SK-MEL-5 (cell line): ENCODE results near the gene EFCAB6. TPM values are rescaled to one million over a fixed set of nuclear protein-coding genes. Genes with fewer than 3 reads are reported as not detected.

Experiments
- DNase-seq: peaks from one replicate; pipeline ENCODE4 v3.0.0-alpha.2; 2016; ENCODE audit warnings: low read depth, low spot score
- in situ Hi-C: cut with HindIII; loops from 2 replicates; pipeline ENCODE4 v1.10.0; 2016; ENCODE audit warnings: low sequenced_read_pairs, high pct_unique_total_duplicates, low pct_unique_long_range_greater_than_20kb
- polyA plus RNA-seq, 2 experiments: library from polyadenylated mRNA; depleted of rRNA; stranded (reverse); fragments of >200 nt; gene quantifications; 2 replicates each; pipeline ENCODE4 v1.2.3, GENCODE V29; 2015
- total RNA-seq: library from RNA; depleted of rRNA; stranded (reverse); fragments of >200 nt; shearing (Covaris generic); gene quantifications from 2 replicates; pipeline ENCODE4 v1.2.3, GENCODE V29; 2014; rRNA removed

The EFCAB6 gene, protein sequence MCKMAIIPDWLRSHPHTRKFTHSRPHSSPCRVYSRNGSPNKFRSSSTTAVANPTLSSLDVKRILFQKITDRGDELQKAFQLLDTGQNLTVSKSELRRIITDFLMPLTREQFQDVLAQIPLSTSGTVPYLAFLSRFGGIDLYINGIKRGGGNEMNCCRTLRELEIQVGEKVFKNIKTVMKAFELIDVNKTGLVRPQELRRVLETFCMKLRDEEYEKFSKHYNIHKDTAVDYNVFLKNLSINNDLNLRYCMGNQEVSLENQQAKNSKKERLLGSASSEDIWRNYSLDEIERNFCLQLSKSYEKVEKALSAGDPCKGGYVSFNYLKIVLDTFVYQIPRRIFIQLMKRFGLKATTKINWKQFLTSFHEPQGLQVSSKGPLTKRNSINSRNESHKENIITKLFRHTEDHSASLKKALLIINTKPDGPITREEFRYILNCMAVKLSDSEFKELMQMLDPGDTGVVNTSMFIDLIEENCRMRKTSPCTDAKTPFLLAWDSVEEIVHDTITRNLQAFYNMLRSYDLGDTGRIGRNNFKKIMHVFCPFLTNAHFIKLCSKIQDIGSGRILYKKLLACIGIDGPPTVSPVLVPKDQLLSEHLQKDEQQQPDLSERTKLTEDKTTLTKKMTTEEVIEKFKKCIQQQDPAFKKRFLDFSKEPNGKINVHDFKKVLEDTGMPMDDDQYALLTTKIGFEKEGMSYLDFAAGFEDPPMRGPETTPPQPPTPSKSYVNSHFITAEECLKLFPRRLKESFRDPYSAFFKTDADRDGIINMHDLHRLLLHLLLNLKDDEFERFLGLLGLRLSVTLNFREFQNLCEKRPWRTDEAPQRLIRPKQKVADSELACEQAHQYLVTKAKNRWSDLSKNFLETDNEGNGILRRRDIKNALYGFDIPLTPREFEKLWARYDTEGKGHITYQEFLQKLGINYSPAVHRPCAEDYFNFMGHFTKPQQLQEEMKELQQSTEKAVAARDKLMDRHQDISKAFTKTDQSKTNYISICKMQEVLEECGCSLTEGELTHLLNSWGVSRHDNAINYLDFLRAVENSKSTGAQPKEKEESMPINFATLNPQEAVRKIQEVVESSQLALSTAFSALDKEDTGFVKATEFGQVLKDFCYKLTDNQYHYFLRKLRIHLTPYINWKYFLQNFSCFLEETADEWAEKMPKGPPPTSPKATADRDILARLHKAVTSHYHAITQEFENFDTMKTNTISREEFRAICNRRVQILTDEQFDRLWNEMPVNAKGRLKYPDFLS (N-terminal part only)
- 0.29 and 0.55 TPM in 2 replicates for total RNA-seq
- polyA plus RNA-seq (2015; cell fraction: cytosol; rRNA removed): 0.23 and 1.3 TPM in 2 replicates
- 1.3 TPM in 1 of 2 replicates, not detected in the other for polyA plus RNA-seq (2015; cell fraction: nucleus; rRNA removed)

DNA sequence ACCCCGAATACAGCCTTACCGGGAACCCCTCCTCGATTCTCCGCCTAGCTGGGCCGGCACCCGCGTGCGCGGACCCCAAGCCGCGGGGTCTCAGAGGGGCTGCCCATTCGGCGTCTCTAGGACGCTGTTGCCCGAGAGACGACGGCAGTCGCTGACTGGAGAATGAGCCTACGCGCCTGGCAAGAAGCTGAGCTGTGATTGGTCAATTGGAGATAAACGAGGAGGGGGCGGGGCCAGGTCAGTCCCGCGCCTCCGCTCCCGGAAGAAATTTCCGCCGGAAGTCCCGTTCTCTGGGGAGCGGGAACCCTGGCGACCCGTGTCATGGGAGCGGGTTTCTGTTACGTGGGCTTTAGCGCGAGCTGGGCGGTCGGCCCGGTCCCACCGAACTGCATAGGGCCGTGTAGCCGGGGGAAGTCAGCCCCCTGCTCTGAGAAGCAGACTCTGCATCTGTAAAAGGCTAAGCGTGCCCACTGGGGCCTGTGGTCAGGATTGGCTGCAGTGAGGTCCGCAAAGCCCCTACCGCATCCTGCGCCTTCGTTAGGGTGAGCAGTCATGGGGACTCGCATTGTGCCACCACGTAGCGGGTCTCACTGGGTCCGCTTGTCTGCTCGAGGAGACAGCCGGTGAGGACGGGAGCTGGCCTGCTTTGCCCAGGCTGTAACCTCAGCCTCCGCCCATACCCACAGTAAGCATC lies at the start of gene EFCAB6:
EFCAB6 (minus strand) TSS at position 157 of the 694 bp plus-strand sequence. CDS start 29,987 bp downstream, outside the sequence.
- DNase-seq: peak; percentile 95
- in situ Hi-C loops: no loop called here

DNA sequence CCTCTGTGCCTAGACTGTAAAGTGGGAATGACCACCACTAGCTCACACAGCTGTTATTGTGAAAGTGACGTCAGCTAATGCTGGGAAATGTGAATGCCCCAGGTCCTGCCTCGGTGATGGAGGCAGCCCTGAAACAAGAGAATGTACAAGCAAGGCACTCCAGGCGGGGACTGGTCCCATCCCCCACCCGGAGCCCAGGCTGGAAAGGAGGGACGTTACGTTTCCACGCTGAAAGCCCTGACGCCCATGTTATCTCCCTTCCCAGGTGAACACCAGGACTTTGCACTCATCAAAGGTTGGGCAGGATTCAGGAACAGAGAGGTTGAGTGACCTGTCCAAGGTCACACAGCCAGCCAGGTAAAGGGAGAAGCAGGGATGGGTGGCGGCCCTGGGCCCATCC lies 49.4 kb upstream of the EFCAB6 start:
- in situ Hi-C loops: no loop called here
- DNase-seq: peak; percentile 23

DNA sequence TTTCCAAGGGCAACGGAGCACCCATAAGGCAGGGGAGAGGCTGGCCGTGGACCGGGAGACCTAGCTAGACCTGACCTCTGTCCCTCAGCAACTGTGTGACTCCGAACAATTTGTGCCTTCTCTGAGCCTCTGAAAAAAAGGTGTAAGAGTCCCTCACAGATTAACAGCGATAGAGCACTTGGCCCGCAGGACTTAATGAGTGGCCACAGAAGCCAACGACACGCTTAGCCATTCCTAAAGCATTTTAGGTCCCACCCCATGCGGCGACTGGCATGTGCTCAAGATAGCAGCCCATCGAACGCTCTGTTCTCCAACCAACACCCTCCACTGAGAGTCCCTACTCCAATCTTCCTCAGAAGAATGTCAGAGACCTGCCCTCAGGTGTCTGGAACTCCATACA lies 48.7 kb upstream of the EFCAB6 start:
- DNase-seq: no peak
- in situ Hi-C loops: no loop called here

DNA sequence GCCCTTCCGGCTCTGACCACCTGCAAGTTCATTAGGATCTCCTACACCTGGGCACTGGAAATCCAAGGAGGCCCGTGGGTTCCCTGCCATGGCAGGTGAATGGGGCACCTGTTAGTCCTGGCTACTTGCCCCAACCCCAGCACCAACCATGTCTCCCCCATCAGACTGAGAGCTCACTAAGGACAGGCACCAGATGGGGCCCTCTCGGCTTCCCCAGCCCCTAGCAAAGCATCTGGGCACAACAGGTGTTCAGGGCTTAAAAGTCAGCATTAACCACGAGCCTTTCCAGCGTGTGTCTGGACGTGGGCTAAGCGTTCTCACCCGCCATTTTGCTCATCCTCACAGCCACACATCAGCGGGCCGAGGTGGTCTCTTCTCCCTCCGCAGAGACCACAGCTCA lies 48.0 kb upstream of the EFCAB6 start:
- in situ Hi-C loops: no loop called here
- no peak for DNase-seq

DNA sequence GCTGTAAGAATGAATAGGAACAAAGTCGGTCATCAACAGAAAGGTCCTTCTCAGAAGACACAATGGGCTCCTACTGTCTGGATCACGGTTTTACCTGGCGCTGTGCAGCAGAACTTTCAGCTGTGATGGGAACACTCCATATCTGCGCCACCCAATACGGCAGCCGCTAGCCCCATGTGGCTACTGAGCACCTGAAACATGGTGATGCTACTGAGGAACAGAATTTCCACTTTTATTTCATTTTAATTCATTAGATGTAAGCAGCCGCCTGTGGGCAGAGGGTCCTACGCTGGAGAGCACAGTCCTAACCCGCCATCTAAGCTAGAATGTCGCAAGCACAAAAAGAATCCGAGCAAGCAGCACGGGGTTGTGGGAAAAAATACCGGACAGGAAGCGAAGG lies 47.5 kb upstream of the EFCAB6 start:
- in situ Hi-C loops: no loop called here

DNA sequence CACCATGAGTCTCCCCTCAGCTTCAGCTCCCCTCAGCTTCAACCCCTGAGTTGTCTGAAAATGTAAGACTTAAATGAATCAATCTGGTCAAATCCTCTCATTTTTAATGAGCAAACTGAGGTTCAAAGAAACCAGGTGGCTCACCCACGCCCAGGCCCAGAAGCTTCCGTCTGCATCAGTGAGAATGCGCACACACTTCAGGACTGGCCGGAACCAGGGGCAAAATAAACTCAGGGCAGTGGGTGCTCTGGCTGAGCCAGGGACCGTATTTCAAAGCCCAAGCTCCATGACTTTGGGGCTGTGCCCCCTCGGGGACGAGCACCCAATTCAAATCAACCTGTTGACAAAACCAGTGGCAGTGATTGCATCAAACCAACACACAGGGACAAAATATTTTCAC lies 47.1 kb upstream of the EFCAB6 start:
- in situ Hi-C loops: no loop called here
- no peak for DNase-seq

More for the DNA sequence above, 47.5 kb upstream of the EFCAB6 start:
- no peak for DNase-seq

DNA sequence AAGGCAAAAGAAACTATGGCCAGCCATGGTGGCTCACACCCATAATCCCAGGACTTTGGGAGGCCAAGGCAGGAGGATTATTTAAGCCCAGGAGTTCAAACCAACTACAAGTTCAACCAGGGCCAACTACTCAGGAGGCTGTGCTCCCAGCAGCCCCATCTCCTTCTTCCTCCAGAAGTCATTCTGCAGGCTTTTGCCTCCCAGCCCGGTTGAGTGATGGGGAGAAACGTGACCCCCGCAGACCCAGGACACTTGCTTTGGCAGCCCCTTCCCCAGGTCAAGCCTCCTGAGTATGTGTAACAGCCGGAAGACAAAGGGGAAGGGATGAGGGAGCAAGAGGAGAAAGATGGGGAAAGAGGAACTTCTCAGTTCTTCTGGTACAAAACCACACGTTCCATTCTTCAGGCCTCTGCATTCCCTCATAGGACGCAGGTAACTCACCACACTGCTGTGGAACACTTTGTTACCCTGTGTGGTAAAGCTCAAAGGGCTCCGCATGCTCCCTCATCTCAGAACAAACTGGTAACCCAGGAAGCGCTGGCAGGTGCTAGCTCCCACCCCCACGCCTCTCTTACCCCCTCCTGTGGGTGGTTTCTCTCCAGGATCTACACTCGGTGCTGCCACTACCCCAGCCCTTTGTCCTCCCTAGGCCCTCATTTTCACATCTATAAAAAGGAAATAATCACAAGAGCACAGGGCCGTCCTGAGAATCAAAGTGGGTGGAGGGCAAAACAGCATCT lies 46.2 kb upstream of the EFCAB6 start:
- in situ Hi-C loops: no loop called here
- DNase-seq: no peak

DNA sequence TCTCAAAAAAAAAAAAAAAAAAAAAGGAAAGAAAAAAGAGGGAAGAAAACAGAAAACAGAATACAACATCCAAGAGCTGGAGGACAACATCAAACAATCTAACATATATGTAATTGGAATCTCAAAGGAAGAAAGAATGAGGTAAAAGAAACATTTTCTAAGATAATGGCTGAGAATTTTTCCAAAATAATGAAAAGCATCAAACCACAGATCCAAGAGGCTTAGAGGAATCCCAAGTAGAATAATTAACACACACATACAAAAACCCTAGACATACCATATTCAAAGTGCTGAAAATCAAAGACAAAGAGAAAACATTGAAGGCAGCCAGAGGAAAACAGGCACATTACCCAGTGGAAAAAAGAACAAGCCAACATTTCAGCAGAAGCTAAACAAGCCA lies 45.3 kb upstream of the EFCAB6 start:
- no peak for DNase-seq
- in situ Hi-C loops: no loop called here

DNA sequence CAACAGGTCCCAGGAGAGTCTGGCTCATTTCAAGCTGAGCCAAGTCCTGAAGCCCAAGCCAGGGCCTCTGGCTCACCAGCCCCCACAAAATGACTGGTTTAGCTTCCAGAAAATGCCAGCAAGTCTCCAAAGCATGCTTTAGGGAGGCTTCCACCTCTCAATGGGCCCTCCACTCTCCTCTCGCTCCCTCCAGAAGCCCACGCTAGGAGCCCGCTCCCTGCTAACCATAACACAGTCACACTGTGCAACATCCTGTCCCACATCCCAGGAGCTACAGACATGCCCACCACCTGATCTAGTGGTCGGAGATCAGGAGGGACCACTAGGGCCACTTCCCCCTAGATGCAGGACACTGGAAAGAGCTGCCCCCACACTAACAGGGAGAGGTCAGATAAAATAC lies 43.3 kb upstream of the EFCAB6 start:
- in situ Hi-C loops: no loop called here

DNA sequence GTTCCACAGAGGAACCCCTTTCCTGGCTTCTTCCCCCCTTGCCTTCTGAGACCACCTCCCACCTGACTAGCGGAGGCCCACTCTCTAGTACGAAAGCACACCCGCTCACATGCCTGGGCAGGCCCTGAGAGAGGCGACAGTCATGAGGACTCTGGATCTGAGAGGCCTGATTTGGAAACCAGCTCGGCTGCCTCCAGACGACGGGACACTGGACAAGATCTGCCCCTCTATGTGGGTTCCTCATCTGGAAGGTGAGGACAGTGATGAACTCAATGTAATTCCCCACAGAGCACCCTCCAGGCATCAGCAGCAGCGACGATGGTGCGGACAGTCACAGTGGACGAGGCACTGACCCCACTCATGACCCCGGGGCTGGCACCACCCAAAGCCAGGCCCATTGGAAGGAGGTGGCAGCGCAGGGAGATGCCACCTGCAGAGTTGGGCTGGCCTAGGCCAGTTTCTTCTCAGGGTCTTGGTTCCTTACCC lies 42.7 kb upstream of the EFCAB6 start:
- no peak for DNase-seq
- in situ Hi-C loops: no loop called here

More for the DNA sequence above, 43.3 kb upstream of the EFCAB6 start:
- no peak for DNase-seq

DNA sequence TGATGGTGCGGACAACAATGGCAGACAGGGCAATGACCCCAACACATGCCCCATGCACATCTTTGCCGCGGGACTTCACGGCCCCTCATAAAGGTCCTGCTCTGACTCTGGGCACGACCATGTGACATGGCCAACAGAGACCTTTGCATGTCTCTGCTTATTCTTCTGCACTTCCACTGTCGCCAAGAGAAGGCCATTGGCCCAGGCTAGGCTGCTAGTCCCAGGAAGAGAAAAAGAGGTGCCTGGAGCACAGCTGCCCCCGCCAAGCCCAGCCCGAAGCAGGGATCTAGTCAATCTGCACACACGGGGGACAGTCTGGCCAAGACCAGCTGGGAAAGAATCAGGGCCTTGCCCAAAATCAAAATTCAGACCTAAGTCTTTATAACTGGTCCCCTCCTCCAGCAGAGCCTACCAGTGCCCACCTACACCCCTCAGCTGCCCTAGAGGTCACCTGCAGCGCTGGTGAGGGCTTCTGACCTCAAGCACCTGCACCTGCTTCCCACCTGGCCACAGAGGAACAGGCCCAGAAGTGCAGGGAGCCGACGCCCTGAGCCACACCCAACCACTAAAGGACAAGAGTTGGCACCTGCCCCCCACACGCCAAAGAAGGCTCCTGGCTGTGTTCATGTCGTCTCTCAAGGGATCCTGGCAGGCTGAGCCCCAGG lies 42.1 kb upstream of the EFCAB6 start:
- in situ Hi-C loops: no loop called here
- no peak for DNase-seq

DNA sequence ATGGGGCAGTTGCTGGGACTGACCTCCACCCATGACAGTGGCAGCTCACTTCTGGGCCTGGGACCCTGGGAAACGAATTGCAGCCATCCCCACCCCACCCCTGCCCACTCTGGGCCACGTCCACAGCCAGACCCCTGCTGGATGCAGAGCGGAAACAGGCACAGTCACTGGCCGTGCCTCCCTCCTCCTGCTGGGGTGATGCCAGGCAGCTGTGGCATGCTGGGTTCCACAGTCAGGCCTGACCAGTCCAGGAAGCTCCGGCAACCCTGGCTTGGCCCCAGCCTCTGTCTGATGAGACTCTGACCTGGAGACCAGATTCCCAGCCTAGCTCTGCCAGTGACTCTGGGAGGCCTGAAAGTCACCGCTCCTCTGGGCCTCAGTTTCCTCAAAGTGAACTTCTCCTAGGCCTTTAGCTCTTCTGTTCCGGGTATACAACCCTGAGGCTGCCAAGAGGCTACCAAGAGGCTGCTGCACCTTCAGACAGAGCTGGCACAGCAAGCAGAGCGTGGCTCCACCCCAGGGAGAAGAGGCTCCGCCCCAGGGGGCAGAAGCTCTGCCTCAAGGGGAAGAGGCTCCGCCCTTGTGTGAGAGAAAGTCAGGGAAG lies 41.3 kb upstream of the EFCAB6 start:
- DNase-seq: peak; percentile 22
- in situ Hi-C loops: no loop called here

DNA sequence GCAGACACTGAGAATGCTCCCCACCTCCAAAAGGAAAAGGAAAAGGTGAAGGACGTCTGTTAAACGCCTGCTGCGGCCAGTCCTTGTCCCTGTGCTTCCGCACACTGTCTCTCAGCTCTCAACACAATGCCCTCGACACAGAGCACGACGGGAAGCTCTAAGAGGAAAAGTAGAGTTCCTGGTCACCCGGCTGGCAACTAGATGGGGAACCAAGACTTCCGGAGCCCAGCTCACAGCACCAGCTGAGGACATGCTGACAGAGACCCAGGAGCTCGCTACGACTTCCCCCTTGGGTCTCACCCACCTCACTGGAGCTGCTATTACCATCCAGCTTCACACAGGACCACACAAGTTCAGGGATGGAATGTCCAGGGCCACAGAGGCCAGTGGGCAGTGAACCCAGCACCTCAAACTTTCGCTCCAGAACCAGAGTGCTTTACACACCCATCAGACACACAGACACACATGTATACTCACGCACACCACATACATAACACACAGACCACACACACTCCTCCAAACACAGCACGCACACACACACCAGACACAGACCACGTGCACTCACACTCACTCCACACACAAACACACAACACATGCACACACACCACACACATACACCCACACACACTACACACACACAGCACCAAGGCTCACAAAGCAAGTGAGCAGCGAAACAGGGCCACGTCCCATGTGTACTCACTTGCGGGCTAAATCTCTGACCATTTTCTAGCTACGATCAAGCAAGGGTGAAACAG lies 40.6 kb upstream of the EFCAB6 start:
- no peak for DNase-seq
- in situ Hi-C loops: no loop called here

DNA sequence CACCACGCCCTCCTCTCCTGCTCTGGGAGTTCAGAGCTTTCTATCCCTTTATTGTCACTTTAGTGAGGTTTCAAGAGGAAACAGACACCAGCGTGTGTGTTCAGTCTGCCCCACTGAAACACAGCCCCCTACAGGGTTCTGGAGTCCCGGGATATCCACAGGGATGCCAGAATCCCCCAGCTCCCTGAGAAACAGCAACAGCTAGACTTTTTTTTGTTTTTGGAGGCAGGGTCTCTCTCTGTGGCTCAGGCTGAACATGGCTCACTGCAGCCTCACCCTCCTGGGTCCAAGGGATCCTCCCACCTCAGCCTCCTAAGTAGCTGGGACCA lies 39.8 kb upstream of the EFCAB6 start:
- in situ Hi-C loops: no loop called here

More for the DNA sequence above, 39.8 kb upstream of the EFCAB6 start:
- DNase-seq: no peak
